Stimulated activated CD4-positive, alpha-beta T cell treated with anti-CD3 and anti-CD28 coated beads, Interleukin-15, amount 100 ng/mL, for 1 hour (primary cell): Measurements from ENCODE around the gene IFT52.

ENCODE experiments used
- DNase-seq, 2 donors: peaks; one replicate each; pipeline ENCODE4 v3.0.0-alpha.2; 2020; ENCODE audit warnings: low read depth in 1 of 2, low spot score in 1 of 2

Gene IFT52

GRCh38 chr20:43590392-43591303, at the start of gene IFT52:
Gene IFT52 (plus strand): TSS chr20:43590937. CDS start chr20:43594699, 3,762 bp downstream.
- DNase-seq, result peak; percentile 73 to 79

- no peak for DNase-seq
Measured at GRCh38 chr20:43541214-43541613, 49.5 kb upstream of the IFT52 start.

- DNase-seq, result no peak
Measured at GRCh38 chr20:43542161-43542560, 48.6 kb upstream of the IFT52 start.

- DNase-seq, result no peak
Measured at GRCh38 chr20:43542674-43543073, 48.1 kb upstream of the IFT52 start.

GRCh38 chr20:43543138-43543537, 47.6 kb upstream of the IFT52 start:
- DNase-seq, result no peak

GRCh38 chr20:43544501-43544900, 46.2 kb upstream of the IFT52 start:
- DNase-seq, result no peak

- DNase-seq, result no peak
Measured at GRCh38 chr20:43545837-43546578, 44.7 kb upstream of the IFT52 start.

- DNase-seq, result no peak
Measured at GRCh38 chr20:43548273-43548880, 42.4 kb upstream of the IFT52 start.

GRCh38 chr20:43549416-43550065, 41.2 kb upstream of the IFT52 start:
- no peak for DNase-seq

GRCh38 chr20:43550456-43550855, 40.3 kb upstream of the IFT52 start:
- DNase-seq, result no peak

- DNase-seq, result no peak
Measured at GRCh38 chr20:43554369-43554768, 36.4 kb upstream of the IFT52 start.

GRCh38 chr20:43558412-43559146, 32.2 kb upstream of the IFT52 start, which contains the start of gene SGK2:
Gene SGK2 (plus strand): TSS chr20:43559027. CDS start chr20:43566496, 7,469 bp downstream.
- DNase-seq, result no peak

GRCh38 chr20:43559147-43559987, 31.4 kb upstream of the IFT52 start:
- DNase-seq, result no peak

GRCh38 chr20:43560974-43561373, 29.8 kb upstream of the IFT52 start:
- no peak for DNase-seq

GRCh38 chr20:43563429-43563828, 27.3 kb upstream of the IFT52 start:
- DNase-seq, result no peak

GRCh38 chr20:43563991-43564390, 26.7 kb upstream of the IFT52 start:
- no peak for DNase-seq

GRCh38 chr20:43564455-43564854, 26.3 kb upstream of the IFT52 start:
- DNase-seq, result no peak

GRCh38 chr20:43564993-43565757, 25.6 kb upstream of the IFT52 start:
- DNase-seq, result no peak

GRCh38 chr20:43565758-43566104, 25.0 kb upstream of the IFT52 start:
- no peak for DNase-seq
